H7 (cell line): ENCODE results near the gene SIK3. TPM values are rescaled to one million over a fixed set of nuclear protein-coding genes. Genes with fewer than 3 reads are reported as not detected.

Experiments used
- DNase-seq: peaks from one replicate; pipeline ENCODE4 v3.0.0; 2012
- H3K27me3 ChIP-seq: 2 replicates; pipeline ENCODE4 v1.6.0; 2011; ENCODE audit warnings: mild to moderate bottlenecking, low read length; ENCODE audit not compliant: control insufficient read depth, insufficient read depth
- H3K36me3 ChIP-seq: replicated peaks from 2 replicates; pipeline ENCODE4 v1.5.1; 2011; ENCODE audit warnings: low read length; ENCODE audit not compliant: control insufficient read depth, insufficient read depth
- H3K4me3 ChIP-seq: 2 replicates; pipeline ENCODE4 v1.5.1; 2011; ENCODE audit warnings: low read depth, mild to moderate bottlenecking, control low read depth, low read length, moderate library complexity; ENCODE audit not compliant: insufficient read depth
- total RNA-seq: library from RNA; depleted of rRNA; stranded (reverse); fragments of >200 nt; shearing (Covaris generic); gene quantifications from 2 replicates; pipeline ENCODE4 v1.2.3, GENCODE V29; 2014

Gene SIK3
- total RNA-seq, 1 experiment from 2014 or later: 14.4 TPM

DNA sequence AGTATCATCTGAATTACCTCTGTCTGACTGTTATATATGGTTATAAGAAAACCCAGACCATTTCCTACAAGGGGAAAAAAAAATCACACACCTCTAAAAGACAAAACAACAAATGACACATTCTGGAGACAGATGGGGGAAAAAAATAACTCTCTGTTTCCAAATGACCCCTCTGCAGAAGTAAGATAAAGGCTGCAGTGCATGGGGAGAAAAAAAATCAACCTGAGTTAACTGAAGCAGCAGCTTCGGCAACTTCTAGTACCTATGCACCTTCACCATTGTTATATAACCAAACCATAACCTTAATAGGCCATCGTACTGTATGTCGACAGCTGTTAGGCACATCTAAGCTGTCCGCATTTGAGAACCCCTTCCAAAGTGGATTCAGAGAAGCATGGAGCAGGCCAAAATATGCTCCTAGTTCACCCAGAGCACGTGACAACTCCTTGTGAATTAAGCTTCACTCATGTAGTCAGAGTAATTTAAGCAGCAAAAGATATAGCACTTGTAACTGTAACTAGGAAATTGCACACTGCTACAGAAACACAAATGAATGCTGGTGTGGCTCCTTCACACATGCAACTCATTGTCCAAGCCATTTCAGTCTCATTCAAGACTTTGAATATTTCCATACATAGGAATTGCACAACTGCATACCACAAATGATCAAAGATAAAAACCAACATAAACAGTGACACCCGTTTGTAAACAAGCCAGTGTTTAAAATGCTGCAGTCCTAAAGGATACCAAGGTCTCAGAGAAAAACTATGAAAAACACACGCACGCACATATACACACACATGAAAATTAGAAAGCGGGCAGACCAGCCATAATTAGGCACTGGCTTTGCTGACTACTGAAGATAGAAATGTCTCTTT is 2.7 kb downstream of the SIK3 start:
- DNase-seq: no peak
- H3K4me3 ChIP-seq: no peak overlapping the region
- no peaks in the 10 kb centered on the region for H3K27me3 ChIP-seq
- H3K36me3 ChIP-seq: no peaks in the 10 kb centered on the region

DNA sequence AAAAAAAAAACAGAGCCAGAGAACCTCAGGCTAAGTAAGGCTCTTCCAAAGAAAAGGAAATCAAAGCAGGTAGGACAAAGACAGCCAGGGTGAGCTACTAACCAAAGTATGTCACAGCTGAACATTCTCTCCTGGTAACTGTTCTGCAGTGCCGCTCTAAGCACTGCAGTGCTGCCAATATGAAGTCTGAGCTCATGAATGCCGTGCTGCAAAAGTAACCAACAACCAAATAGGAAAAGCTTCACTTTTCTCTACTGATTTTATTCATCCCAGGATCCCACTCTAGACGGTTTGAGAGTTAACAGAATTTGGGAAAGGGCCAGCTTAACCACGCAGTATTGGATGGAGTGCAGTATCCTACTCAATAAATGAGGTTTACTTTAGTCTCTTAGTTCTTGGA is 3.5 kb downstream of the SIK3 start:
- H3K4me3 ChIP-seq: no peak overlapping the region
- no peaks in the 10 kb centered on the region for H3K27me3 ChIP-seq
- H3K36me3 ChIP-seq: no peaks in the 10 kb centered on the region
- no peak for DNase-seq

DNA sequence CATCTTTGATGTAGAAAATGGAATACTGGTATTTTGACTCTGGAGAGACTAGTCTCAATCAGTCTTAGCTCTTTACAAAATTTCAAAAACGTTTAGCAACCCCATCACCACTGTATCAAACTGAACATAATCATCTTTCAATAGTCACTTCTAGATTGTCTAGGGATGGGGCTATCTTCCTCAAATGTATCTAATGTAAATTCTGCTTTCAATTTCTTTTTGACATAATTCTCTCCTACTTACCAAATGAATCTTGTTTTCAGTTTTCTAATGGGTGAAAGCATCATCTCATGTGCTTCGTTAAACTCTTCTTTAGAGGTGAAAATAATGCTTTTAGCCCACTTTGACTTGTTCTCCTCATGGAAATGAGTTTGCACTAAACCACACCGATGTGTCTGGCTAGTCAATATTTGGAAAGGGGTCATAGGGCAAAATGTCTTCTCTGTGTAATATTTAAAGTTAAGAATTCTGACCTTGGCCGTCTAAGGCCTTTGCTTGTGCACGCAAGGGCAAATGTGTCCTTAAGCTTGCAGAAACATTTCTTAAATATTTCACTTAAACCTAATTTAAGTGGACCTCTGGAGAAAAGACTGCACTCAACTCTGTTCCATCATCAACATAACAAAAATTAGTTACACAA is 5.2 kb downstream of the SIK3 start:
- H3K27me3 ChIP-seq: no peaks in the 10 kb centered on the region
- H3K36me3 ChIP-seq: no peaks in the 10 kb centered on the region
- no peak overlapping the region for H3K4me3 ChIP-seq
- no peak for DNase-seq

DNA sequence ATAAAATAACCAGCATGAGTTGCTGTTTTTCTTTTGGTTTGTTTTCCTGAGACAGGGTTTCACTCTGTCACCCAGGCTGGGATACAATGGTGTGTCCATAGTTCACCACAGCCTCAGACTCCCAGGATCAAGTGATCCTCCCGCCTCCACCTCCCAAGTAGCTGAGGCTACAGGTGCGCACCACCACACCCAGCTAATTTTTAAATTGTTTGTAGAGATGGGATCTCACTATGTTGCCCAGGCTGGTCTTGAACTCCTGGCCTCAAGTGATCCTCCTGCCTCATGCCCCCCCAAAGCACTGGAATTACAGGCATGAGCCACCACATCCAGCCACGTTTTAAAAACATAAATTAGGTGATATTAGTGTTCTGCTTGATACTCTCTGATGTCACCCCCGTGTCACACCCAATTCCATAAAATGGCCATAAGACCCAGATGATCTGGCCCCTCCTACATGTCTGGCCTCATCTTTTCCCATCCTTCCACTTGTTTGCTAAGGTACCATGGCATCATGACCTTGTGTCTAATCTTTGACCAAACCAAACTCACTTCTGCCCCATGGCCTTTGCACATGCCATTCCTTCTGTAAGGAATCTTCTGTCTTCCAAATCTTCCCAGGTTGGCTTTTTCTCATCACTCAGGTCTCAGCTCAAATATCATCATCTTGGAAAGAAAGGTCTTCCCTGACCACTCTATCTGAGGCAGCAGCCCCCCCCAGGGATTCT is 6.3 kb downstream of the SIK3 start:
- Histone ChIP-seq H3K36me3 (no peaks in the 10 kb centered on the region), H3K27me3 (no peaks in the 10 kb centered on the region), H3K4me3 (no peak overlapping the region)
- DNase-seq: no peak

DNA sequence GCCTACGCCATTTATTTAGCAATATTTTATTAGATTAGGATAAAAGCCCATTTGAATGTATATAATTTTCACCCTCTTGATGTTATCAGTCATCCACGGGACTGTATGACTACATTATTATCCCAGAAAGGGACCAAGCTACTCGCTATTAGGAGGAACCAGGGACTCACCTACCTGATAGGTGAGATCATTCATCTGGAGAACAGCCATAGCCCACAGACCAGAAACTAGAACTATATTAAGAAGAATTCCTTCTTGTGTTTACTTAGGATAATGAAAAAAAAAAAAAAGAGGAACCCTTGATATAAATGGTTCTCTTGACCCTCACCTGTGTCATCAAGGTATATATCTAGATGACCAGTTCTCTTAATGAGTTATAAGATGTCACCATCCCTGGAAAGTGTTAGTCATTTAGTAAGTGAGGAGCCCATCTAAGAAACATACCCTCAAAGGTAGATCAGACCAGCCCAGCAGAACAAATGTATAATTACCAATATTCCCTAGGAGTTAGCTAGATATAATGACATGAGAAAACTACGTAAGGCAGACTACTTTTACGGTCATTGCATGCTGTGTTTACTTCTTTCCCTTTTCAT is 8.0 kb downstream of the SIK3 start:
- Histone ChIP-seq H3K36me3 (no peaks in the 10 kb centered on the region), H3K27me3 (no peaks in the 10 kb centered on the region), H3K4me3 (no peak overlapping the region)
- DNase-seq: no peak

DNA sequence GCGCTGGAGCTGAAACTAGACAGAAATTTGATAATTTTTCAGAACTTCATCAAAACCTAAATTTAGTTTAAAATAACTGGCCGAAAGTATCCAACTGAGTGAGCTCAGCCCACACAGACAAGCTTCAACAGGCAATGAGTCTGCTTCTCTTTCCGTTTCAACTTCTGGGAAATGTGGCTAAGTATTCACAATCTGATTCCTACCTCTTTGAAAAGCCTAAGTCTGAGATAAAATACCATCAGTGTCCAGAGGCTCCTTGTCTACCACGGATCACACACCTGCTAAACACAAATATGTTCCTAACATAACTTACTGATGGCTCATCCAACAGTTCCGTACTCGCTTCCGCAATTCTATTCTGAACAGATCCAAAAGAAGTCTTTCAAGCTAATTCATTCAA is 8.5 kb downstream of the SIK3 start:
- DNase-seq: no peak
- Histone ChIP-seq H3K36me3 (no peaks in the 10 kb centered on the region), H3K4me3 (no peak overlapping the region), H3K27me3 (no peaks in the 10 kb centered on the region)

DNA sequence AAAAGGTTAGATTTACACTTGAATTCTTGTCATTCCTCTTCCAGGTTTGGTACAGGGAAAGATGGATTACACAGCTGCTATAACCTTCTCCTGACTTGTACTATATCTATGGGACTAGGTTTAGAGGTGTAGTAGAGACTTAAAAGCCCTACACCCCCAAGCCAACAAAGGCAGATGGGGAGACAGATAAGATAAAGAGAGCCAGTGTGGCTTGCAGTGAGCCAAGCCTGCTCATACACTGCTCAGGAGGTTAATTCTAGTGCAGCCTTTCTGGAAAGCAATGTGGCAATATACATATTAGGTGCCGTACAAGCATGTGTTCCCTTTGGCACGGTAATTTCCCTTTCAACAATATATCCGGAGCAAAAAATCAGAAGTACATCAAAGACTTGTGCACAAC is 10.8 kb downstream of the SIK3 start:
- H3K27me3 ChIP-seq: no peaks in the 10 kb centered on the region
- no peaks in the 10 kb centered on the region for H3K36me3 ChIP-seq
- H3K4me3 ChIP-seq: no peak overlapping the region
- no peak for DNase-seq

DNA sequence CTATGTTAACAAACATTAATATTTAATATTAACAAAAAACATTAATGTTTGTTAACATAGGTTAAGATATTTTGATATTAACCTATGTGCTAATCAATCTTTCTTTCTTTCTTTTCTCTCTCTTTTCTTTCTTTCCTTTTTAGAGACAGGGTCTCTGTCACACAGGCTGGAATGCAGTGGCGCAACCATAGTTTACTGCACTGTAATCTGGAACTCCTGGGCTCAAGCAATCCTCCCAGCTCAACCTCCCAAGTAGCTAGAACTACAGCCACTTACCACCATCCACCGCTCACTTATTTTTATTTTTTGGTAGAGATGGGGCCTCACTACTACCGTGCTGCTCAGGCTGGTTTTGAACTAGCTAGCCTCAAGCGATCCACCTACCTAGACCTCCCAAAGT is 13.2 kb downstream of the SIK3 start:
- Histone ChIP-seq H3K4me3 (no peak overlapping the region), H3K36me3 (no peaks in the 10 kb centered on the region), H3K27me3 (no peaks in the 10 kb centered on the region)
- DNase-seq: no peak

DNA sequence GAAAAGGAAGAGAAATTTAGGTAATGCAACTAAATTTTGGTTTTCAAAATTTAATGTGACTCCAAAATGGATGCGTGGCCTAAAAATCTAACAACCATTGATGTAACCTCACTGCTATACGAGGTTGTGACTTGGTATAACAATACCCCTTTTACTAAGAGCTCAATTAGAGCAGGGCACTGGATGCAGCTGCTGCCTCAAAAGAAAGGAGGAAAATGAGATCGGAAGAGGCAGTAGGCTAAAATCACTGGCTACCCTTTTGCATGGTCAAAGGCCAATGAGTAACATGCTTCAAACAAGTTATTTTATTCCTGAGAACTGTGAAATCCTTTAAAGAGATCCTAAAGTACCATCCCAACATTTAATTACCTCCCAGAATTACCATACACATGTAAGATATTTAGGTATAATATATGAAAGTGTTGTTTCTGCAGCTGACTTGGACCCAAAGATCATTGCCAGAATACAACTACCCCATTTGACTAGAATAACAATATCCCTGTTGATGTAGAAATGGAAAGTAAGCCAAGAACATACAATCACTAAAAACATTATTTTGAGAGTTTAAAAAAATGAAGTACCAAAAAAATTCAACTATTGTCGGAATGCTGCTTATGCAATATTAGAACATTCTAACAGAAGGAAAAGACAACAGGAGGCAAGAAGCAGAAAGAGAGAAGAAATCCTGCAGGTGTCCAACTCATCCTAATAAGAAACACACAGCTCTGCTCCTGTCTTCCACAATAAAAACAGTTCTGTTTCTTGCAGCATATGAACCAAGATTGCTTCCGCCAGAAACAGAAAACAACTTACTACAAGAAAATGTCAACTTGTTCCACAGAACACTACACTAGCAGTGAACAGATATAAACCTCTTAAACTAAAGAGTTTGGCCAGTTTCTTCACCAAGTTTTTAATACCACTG is 15.0 kb downstream of the SIK3 start:
- DNase-seq: no peak
- no peaks in the 10 kb centered on the region for H3K27me3 ChIP-seq
- H3K4me3 ChIP-seq: no peak overlapping the region
- H3K36me3 ChIP-seq: no peaks in the 10 kb centered on the region

DNA sequence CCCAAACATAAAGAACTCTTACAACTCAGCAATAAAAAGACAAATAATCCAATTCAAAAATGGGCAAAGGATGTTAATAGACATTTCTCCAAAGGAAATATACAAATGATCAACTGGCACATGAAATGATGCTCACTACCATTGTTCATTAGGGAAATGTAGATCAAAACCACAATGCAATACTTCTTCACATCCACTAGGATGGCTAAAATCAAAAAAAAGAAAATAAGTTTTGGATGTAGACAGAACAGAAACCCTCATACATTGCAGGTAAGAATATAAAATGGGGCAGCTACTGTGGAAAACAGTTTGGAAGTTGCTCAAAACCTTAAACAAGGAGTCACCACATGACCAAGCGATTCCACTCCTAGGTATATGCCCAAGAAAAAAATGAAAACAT is 16.3 kb downstream of the SIK3 start:
- Histone ChIP-seq H3K27me3 (no peaks in the 10 kb centered on the region), H3K36me3 (no peaks in the 10 kb centered on the region), H3K4me3 (no peak overlapping the region)
- DNase-seq: no peak

DNA sequence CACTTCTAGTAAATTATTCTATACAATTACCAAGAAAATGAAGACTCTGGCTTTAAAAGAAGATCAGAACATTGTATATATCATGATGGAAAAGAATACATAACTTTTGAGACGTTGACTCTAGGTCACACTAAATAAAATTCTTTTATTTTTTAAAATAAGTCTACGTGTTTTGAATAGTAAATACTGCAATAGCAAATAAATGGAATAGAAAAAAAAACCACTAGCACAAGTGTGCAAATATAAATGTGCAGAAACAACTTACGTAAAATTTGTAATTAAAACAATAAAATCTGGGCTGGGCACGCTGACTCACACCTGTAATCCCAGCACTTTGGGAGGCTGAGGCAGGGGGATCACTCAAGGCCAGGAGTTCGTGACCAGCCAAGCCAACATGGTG is 17.9 kb downstream of the SIK3 start:
- no peaks in the 10 kb centered on the region for H3K27me3 ChIP-seq
- H3K36me3 ChIP-seq: no peaks in the 10 kb centered on the region
- H3K4me3 ChIP-seq: no peak overlapping the region
- no peak for DNase-seq

DNA sequence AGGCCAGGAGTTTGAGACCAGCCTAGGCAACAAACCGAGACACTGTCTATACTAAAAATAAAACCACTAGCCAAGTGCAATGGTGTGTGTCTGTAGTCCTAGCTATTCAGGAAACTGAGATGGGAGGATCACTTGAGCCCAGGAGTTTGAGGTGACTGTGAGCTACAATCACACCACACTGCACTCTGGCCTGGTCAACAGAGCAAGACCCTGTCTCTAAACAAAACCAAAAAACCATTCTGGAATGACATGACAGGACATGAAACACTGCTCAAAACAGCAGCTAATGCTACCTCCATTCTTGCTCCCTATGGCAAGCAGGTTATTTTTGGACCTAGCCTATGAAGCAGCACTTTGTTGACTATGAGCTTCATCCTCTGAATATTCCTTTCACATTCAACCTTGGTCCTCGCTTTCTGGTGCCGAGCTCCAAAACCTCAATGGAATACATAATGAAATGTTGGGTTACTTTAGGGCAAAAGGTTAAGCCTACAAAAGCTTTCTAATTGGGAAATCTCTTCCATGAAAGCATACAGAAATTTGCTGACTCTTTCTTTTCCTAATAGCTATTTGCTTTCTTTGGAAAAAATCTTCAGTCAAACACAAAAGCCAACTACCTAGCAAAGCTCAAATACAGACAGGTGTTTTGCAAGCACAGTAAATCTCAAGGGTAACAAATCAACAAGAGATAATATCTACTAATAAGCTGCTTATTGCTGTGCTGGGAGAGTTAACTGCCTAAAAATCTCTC is 21.1 kb downstream of the SIK3 start:
- Histone ChIP-seq H3K36me3 (no peaks in the 10 kb centered on the region), H3K27me3 (no peaks in the 10 kb centered on the region), H3K4me3 (no peak overlapping the region)
- DNase-seq: no peak

DNA sequence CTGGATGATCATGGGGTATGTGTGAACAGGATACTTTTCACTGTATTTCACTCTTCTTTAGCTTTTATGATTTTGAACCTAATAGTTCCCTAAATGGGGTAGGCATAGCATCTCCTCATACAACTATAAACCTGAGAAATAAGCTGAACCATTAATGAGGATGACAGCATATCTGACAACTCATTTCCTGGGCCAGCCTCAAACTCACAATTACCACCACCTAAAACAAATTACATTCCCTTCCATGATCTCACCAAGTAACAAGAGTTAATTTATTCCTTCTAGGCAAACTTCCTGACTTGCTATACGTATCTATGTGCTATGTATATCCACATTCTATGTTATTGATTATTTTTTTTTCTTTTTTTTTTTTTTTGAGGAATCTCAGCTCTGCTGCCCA is 23.0 kb downstream of the SIK3 start:
- no peaks in the 10 kb centered on the region for H3K36me3 ChIP-seq
- DNase-seq: no peak
- no peak overlapping the region for H3K4me3 ChIP-seq
- H3K27me3 ChIP-seq: no peaks in the 10 kb centered on the region
